K562 (cell line): Measurements from ENCODE around the gene GCN1. TPM values are rescaled to one million over a fixed set of nuclear protein-coding genes. Genes with fewer than 3 reads are reported as not detected.

ENCODE experiments used
- BHLHE40 ChIP-seq: IDR thresholded peaks from 2 replicates; pipeline ENCODE4 v1.6.1; 2011; ENCODE audit warnings: low read length, improper control_type of control experiment
- DDX20 ChIP-seq: fragments of 450-650 bp; IDR thresholded peaks from 2 replicates; pipeline ENCODE4 v1.6.1; 2016; ENCODE audit warnings: missing genetic modification characterization, low read depth, mild to moderate bottlenecking, missing compliant biosample characterization, moderate library complexity
- FOXK1 ChIP-seq: sonication (generic); formaldehyde crosslinking; IDR thresholded peaks from 2 replicates; pipeline ENCODE4 v1.8.0; 2022; ENCODE audit warnings: missing genetic modification reagents, mild to moderate bottlenecking, borderline replicate concordance
- HNRNPH1 ChIP-seq: fragments of 200-400 bp; formaldehyde crosslinking; optimal IDR thresholded peaks from 2 replicates; pipeline ENCODE3; 2017; ENCODE audit warnings: low read depth, mild to moderate bottlenecking, low read length, moderate library complexity
- KDM5B ChIP-seq: fragments of 200-600 bp; sonication (generic); IDR thresholded peaks from 2 replicates; pipeline ENCODE4 v1.6.1; 2012; ENCODE audit warnings: low read depth, mild to moderate bottlenecking, moderate library complexity, low read length, control low read depth, inconsistent platforms; ENCODE audit not compliant: insufficient replicate concordance
- NFIC ChIP-seq: fragments of 450-650 bp; IDR thresholded peaks from 2 replicates; pipeline ENCODE4 v1.6.1; 2017; ENCODE audit warnings: mild to moderate bottlenecking, inconsistent platforms
- RFX1 ChIP-seq: fragments of 450-650 bp; IDR thresholded peaks from 2 replicates; pipeline ENCODE4 v1.6.1; 2016; ENCODE audit warnings: mild to moderate bottlenecking, moderate library complexity
- SIN3A ChIP-seq, 2 experiments: fragments of 150-350 bp in 1 of 2; IDR thresholded peaks; 2 replicates each; pipeline ENCODE4 v1.6.1; 2011 to 2016; ENCODE audit warnings: borderline replicate concordance in 2 of 2, low read depth in 2 of 2, low read length in 2 of 2, mild to moderate bottlenecking in 2 of 2, moderate library complexity in 2 of 2; ENCODE audit not compliant: control insufficient read depth in 1 of 2
- TGIF2 ChIP-seq: sonication (generic); formaldehyde crosslinking; IDR thresholded peaks from 2 replicates; pipeline ENCODE4 v1.8.1; 2022; ENCODE audit warnings: mild to moderate bottlenecking, missing genetic modification reagents, moderate library complexity
- TOE1 ChIP-seq, 2 experiments: fragments of 450-650 bp in 1 of 2; sonication (generic) in 1 of 2; formaldehyde crosslinking in 1 of 2; IDR thresholded peaks; 2 replicates each; pipeline versions ENCODE4 v1.7.1 to v1.8.0; 2016 to 2022; ENCODE audit warnings: borderline replicate concordance in 2 of 2, mild to moderate bottlenecking in 2 of 2, antibody characterized with exemption in 1 of 2, inconsistent platforms in 1 of 2, low read depth in 1 of 2, missing genetic modification reagents in 1 of 2, moderate library complexity in 1 of 2
- XRCC3 ChIP-seq: fragments of 450-650 bp; IDR thresholded peaks from 2 replicates; pipeline ENCODE4 v1.6.1; 2017; ENCODE audit warnings: mild to moderate bottlenecking, moderate library complexity
- ZNF174 ChIP-seq: fragments of 250-450 bp; sonication (Bioruptor Pico); IDR thresholded peaks from 2 replicates; pipeline ENCODE4 v1.4.0; 2020; ENCODE audit warnings: mild to moderate bottlenecking
- ZNF217 ChIP-seq: sonication (generic); formaldehyde crosslinking; IDR thresholded peaks from 2 replicates; pipeline ENCODE4 v1.8.0; 2022; ENCODE audit warnings: mild to moderate bottlenecking, missing genetic modification reagents
- ZNF232 ChIP-seq: sonication (generic); formaldehyde crosslinking; IDR thresholded peaks from 2 replicates; pipeline ENCODE4 v1.8.0; 2022; ENCODE audit warnings: mild to moderate bottlenecking, missing genetic modification reagents
- ZNF766 ChIP-seq: fragments of 200-800 bp; sonication (Bioruptor generic); conservative IDR thresholded peaks from 2 replicates; pipeline ENCODE4 v1.6.1; 2016; ENCODE audit warnings: missing genetic modification characterization, missing compliant biosample characterization
- polyA plus RNA-seq, 8 experiments: library from polyadenylated mRNA; depleted of rRNA in 4 of 8; stranded (reverse) in 5 of 8; unstranded in 3 of 8; fragments of >200 nt; fragmentation: Nextera tagmentation in 2 of 8; fragmentation: Illumina TruSeq in 1 of 8; extraction: Ambion mirVana in 2 of 8; extraction: Trizol in 1 of 8; gene quantifications; 2 replicates each; pipeline versions ENCODE4 v1.2.1 to v1.2.3, GENCODE V29; 2011 to 2014; ENCODE audit warnings: inconsistent platforms in 1 of 8, missing spikeins in 1 of 8
- total RNA-seq, 7 experiments: library from RNA; depleted of rRNA in 6 of 7; stranded (reverse); fragments of >200 nt in 6 of 7; fragmentation: Illumina TruSeq in 2 of 7; extraction: Trizol in 2 of 7; gene quantifications; 2 replicates each; pipeline versions ENCODE4 v1.2.1 to v1.2.3, GENCODE V29; 2011 to 2021; ENCODE audit warnings: low replicate concordance in 1 of 7
- TF ChIP-seq, protein P1 (sequence below): fragments of 150-350 bp; conservative IDR thresholded peaks from 2 replicates; pipeline ENCODE4 v1.6.1; 2014; ENCODE audit warnings: low read length
- TF ChIP-seq, protein P2 (sequence below): IDR thresholded peaks from 2 replicates; pipeline ENCODE4 v1.6.1; 2011; ENCODE audit warnings: borderline replicate concordance, low read depth, mild to moderate bottlenecking, moderate library complexity, low read length; ENCODE audit not compliant: insufficient read depth, poor library complexity, severe bottlenecking
- TF ChIP-seq, protein P3 (sequence below): fragments of 450-650 bp; IDR thresholded peaks from 2 replicates; pipeline ENCODE4 v1.6.1; 2018; ENCODE audit not compliant: partially characterized antibody

The GCN1 gene
- total and polyA plus RNA-seq, 9 of the 15 experiments (the other 6 are each of a cell fraction or from before 2014, with no cell fraction given): 11.9 to 190 (median 51.7) TPM

DNA sequence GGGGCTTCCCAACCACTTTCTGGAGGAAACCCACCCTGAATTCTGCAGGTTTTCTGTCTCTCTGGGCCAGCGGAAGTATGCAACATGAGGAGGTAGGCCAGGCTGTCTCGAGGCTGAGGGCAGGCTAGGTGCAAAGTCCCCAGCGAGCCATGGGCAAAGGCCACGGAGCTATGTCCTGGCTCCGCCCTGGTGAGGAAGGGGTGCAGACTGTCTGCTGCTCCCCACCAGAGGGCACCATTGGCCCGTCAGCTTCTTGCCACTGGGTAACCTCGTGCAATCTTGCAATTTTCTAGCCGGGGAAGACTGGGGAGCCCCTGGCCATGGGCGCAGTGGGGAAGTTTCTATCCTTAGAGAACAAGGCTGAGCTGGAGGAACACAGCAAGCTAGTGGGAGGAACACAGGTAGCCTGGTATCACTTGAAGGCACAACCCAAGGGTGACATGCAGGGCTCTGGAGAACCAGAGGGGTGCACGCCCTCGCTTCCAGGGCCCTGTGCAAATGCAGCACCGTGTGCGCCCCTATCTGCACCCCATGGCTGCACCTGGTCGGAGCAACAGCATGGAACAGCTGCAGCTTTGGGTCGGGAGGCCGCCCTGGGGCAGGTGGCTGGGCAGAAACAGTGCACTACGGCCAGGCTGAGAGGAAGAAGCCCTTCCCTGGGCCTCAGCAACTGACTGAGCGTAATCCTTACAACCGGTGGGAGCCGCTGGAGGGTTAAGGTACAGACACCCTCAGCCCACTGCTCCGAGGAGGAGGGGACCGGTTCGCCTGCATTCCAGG lies 34.0 kb upstream of the GCN1 start (continued):
- TF ChIP-seq TGIF2 (CRISPR knock-in tag) (no peak), BHLHE40 (peak; percentile 51; the same call in 1 of the 2 replicates), DDX20 (tag) (no peak), KDM5B (no peak), ZNF766 (no peak; the same call in 1 of the 2 replicates), XRCC3 (no peak), TOE1 (IDR thresholded peaks at IDR 0.05; ENCODE audit: borderline replicate concordance) (peak; percentile 14; the same call in 1 of the 2 replicates), TOE1 (CRISPR knock-in tag; IDR thresholded peaks at IDR 0.05; ENCODE audit: borderline replicate concordance, low read depth) (no peak), RFX1 (no peak), SIN3A (IDR thresholded peaks at IDR 0.05; ENCODE audit: borderline replicate concordance in 2 of 2, control insufficient read depth in 1 of 2, low read depth in 2 of 2, low read length in 2 of 2) (no peak), ZNF174 (CRISPR knock-in tag) (no peak), HNRNPH1 (no peak), FOXK1 (CRISPR knock-in tag) (no peak), ZNF232 (CRISPR knock-in tag) (no peak), NFIC (no peak; the same call in 1 of the 2 replicates), ZNF217 (CRISPR knock-in tag) (no peak)
- TF ChIP-seq, protein P1, sequence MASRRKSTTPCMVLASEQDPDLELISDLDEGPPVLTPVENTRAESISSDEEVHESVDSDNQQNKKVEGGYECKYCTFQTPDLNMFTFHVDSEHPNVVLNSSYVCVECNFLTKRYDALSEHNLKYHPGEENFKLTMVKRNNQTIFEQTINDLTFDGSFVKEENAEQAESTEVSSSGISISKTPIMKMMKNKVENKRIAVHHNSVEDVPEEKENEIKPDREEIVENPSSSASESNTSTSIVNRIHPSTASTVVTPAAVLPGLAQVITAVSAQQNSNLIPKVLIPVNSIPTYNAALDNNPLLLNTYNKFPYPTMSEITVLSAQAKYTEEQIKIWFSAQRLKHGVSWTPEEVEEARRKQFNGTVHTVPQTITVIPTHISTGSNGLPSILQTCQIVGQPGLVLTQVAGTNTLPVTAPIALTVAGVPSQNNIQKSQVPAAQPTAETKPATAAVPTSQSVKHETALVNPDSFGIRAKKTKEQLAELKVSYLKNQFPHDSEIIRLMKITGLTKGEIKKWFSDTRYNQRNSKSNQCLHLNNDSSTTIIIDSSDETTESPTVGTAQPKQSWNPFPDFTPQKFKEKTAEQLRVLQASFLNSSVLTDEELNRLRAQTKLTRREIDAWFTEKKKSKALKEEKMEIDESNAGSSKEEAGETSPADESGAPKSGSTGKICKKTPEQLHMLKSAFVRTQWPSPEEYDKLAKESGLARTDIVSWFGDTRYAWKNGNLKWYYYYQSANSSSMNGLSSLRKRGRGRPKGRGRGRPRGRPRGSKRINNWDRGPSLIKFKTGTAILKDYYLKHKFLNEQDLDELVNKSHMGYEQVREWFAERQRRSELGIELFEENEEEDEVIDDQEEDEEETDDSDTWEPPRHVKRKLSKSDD: 0 out of 2 replicates have a peak, but pooled peaks have one; percentile 34
- TF ChIP-seq, protein P2, sequence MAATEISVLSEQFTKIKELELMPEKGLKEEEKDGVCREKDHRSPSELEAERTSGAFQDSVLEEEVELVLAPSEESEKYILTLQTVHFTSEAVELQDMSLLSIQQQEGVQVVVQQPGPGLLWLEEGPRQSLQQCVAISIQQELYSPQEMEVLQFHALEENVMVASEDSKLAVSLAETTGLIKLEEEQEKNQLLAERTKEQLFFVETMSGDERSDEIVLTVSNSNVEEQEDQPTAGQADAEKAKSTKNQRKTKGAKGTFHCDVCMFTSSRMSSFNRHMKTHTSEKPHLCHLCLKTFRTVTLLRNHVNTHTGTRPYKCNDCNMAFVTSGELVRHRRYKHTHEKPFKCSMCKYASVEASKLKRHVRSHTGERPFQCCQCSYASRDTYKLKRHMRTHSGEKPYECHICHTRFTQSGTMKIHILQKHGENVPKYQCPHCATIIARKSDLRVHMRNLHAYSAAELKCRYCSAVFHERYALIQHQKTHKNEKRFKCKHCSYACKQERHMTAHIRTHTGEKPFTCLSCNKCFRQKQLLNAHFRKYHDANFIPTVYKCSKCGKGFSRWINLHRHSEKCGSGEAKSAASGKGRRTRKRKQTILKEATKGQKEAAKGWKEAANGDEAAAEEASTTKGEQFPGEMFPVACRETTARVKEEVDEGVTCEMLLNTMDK: peak; percentile 4
- TF ChIP-seq, protein P3, sequence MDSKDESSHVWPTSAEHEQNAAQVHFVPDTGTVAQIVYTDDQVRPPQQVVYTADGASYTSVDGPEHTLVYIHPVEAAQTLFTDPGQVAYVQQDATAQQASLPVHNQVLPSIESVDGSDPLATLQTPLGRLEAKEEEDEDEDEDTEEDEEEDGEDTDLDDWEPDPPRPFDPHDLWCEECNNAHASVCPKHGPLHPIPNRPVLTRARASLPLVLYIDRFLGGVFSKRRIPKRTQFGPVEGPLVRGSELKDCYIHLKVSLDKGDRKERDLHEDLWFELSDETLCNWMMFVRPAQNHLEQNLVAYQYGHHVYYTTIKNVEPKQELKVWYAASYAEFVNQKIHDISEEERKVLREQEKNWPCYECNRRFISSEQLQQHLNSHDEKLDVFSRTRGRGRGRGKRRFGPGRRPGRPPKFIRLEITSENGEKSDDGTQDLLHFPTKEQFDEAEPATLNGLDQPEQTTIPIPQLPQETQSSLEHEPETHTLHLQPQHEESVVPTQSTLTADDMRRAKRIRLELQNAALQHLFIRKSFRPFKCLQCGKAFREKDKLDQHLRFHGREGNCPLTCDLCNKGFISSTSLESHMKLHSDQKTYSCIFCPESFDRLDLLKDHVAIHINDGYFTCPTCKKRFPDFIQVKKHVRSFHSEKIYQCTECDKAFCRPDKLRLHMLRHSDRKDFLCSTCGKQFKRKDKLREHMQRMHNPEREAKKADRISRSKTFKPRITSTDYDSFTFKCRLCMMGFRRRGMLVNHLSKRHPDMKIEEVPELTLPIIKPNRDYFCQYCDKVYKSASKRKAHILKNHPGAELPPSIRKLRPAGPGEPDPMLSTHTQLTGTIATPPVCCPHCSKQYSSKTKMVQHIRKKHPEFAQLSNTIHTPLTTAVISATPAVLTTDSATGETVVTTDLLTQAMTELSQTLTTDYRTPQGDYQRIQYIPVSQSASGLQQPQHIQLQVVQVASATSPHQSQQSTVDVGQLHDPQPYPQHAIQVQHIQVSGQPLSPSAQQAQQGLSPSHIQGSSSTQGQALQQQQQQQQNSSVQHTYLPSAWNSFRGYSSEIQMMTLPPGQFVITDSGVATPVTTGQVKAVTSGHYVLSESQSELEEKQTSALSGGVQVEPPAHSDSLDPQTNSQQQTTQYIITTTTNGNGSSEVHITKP: peak; percentile 16
